Epithelial cell of prostate (primary cell): Measurements from ENCODE around the gene PTPRK.

Experiments used
- DNase-seq: peaks from one replicate; pipeline ENCODE4 v3.0.0-alpha.2; 2011; ENCODE audit warnings: low read depth, low spot score
- H3K27ac ChIP-seq: fragments of 450-650 bp; 2 replicates; pipeline ENCODE4 v1.5.1; 2017; ENCODE audit warnings: mild to moderate bottlenecking

PTPRK gene

GRCh38 chr6:127924440-127924839, 596.0 kb downstream of the PTPRK start:
- H3K27ac ChIP-seq: no peak overlapping the region
- DNase-seq: no peak

GRCh38 chr6:127924031-127924430, 596.4 kb downstream of the PTPRK start:
- no peak overlapping the region for H3K27ac ChIP-seq
- no peak for DNase-seq

GRCh38 chr6:127923135-127923534, 597.3 kb downstream of the PTPRK start:
- no peak for DNase-seq
- no peak overlapping the region for H3K27ac ChIP-seq

GRCh38 chr6:127921982-127922381, 598.4 kb downstream of the PTPRK start:
- no peak for DNase-seq
- no peak overlapping the region for H3K27ac ChIP-seq

GRCh38 chr6:127920804-127921203, 599.6 kb downstream of the PTPRK start:
- no peak for DNase-seq
- no peak overlapping the region for H3K27ac ChIP-seq
